LNCAP (cell line): ENCODE results near the gene PEPD.

Source experiments
- CTCF ChIP-seq: fragments of 450-650 bp; IDR thresholded peaks from 2 replicates; pipeline ENCODE4 v1.5.1; 2017; ENCODE audit warnings: mild to moderate bottlenecking

Gene PEPD

GRCh38 chr19:33456845-33457220 is 64.8 kb downstream of the PEPD start:
- no peak for TF ChIP-seq CTCF

- TF ChIP-seq CTCF, result no peak
Observed at GRCh38 chr19:33456076-33456844, 65.3 kb downstream of the PEPD start.

GRCh38 chr19:33453265-33453664 is 68.3 kb downstream of the PEPD start:
- no peak for TF ChIP-seq CTCF

GRCh38 chr19:33450689-33451088 is 70.9 kb downstream of the PEPD start:
- TF ChIP-seq CTCF, result no peak

GRCh38 chr19:33449799-33450198 is 71.8 kb downstream of the PEPD start:
- TF ChIP-seq CTCF, result no peak

GRCh38 chr19:33448159-33448516 is 73.5 kb downstream of the PEPD start:
- no peak for TF ChIP-seq CTCF

- no peak for TF ChIP-seq CTCF
Observed at GRCh38 chr19:33447336-33448158, 74.0 kb downstream of the PEPD start.
